Lower leg skin (tissue), 4 donors: ENCODE results near the gene CCDC146. TPM values are rescaled to one million over a fixed set of nuclear protein-coding genes. Genes with fewer than 3 reads are reported as not detected.
"Not testable (repeated sequence)": the region's sequence is repeated elsewhere in the genome, so short reads cannot be mapped to it uniquely, and the experiment has no call there.

Experiments
- DNase-seq, 2 donors: peaks; one replicate each; pipeline ENCODE4 v3.0.0-alpha.2; 2019; ENCODE audit warnings: low spot score in 2 of 2
- H3K4me3 ChIP-seq: fragments of 200-600 bp; sonication (generic); 2 replicates; pipeline ENCODE4 v1.5.1; 2017; ENCODE audit warnings: mild to moderate bottlenecking, low read depth; ENCODE audit not compliant: poor library complexity, severe bottlenecking
- POLR2A ChIP-seq, 2 donors: fragments of 450-650 bp; IDR thresholded peaks; one replicate each; pipeline ENCODE4 v1.6.1; 2016 to 2017; ENCODE audit warnings: antibody characterized with exemption in 2 of 2, mild to moderate bottlenecking in 1 of 2, moderate library complexity in 1 of 2
- WGBS, 2 donors: methylation state at CpG; one replicate each; pipeline ENCODE4 v1.1.5; 2018; 5-methylcytosine and 5-hydroxymethylcytosine counted together
- intact Hi-C: fragments of 100-400 bp; cut with DNase I; formaldehyde crosslinking; loops from one replicate; pipeline ENCODE4 v1.15.0; 2023; ENCODE audit warnings: low total_unique reads
- total RNA-seq, 4 donors: library from RNA; depleted of rRNA; stranded (reverse); fragments of >200 nt; gene quantifications; one replicate each; pipeline ENCODE4 v1.1.0, GENCODE V29; 2016
- TF ChIP-seq, protein P1 (sequence below), 3 donors: fragments of 450-650 bp; IDR thresholded peaks; one replicate each; pipeline ENCODE4 v1.5.1; 2016; ENCODE audit warnings: antibody characterized with exemption in 3 of 3, mild to moderate bottlenecking in 3 of 3, moderate library complexity in 2 of 3

Gene CCDC146
- total RNA-seq, 4 donors from 2014 or later = 15.4 to 27.8 (median 20.7) TPM

DNA sequence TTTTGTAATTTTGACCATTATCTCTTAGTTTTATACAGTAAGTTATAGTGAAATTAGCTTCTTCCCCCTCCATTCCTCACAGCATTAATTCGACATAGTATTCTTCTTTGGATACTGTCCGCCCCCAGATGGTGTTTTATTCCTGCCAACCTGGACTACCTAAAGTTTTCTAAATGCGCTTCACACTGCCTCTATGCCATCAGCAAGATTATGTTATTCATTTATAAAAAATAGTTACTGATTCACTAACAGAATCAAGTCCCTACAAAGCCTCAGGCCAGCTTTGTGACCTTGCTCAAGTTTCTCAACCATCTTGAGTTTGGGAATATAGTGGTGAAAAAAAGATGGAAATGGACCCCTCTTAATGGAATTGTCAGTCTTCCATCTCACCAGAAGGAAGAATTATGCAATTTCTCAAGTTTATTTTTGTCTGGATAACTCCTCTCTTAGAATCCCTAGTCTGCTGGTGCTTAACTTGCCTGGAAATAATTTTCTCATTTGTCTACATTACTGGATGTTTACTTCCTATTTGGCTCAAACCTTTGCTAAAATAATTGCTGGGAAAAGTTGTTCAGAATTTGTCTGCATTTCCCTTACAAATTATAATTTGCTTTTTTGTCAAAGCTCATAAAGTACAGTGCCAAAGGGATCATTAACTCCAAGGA lies 93.9 kb downstream of the CCDC146 start:
- TF ChIP-seq, protein P1, sequence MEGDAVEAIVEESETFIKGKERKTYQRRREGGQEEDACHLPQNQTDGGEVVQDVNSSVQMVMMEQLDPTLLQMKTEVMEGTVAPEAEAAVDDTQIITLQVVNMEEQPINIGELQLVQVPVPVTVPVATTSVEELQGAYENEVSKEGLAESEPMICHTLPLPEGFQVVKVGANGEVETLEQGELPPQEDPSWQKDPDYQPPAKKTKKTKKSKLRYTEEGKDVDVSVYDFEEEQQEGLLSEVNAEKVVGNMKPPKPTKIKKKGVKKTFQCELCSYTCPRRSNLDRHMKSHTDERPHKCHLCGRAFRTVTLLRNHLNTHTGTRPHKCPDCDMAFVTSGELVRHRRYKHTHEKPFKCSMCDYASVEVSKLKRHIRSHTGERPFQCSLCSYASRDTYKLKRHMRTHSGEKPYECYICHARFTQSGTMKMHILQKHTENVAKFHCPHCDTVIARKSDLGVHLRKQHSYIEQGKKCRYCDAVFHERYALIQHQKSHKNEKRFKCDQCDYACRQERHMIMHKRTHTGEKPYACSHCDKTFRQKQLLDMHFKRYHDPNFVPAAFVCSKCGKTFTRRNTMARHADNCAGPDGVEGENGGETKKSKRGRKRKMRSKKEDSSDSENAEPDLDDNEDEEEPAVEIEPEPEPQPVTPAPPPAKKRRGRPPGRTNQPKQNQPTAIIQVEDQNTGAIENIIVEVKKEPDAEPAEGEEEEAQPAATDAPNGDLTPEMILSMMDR (IDR thresholded peaks at IDR 0.05) = no peak
- TF ChIP-seq POLR2A (IDR thresholded peaks at IDR 0.05) = no peak
- no peak overlapping the region for H3K4me3 ChIP-seq
- intact Hi-C loops = no loop called here
- DNase-seq = no peak
- WGBS, 2 donors = 90 to 91% methylated on average over 3 of the region's 3 CpGs

DNA sequence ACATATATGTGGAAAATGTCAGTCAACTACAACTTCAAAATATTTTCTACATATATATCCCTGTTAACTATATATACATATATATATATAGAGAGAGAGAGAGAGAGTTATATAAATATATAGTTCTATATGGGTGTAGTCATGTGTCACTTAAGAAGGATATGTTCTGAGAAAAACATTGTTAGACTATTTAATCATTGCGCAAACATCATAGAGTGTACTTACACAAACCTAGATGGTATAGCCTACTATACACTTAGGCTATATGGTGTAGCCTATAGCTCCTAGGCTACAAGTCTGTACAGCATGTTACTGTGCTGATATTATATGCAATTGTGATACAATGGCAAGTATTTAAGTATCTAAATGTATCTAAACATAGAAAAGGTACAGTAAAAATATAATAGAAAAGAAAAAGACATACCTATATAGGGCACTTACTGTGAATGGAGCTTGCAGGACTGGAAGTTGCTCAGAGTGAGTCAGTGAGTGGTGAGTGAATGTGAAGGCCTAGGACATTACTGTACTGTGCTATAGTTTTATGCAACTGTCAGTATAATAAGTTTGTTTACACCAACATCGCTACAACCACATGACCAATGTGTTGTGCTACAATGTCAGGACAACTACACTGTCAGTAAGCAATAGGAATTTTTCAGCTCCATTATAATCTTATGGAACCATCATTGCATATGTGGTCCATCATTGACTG lies 95.2 kb downstream of the CCDC146 start:
- intact Hi-C loops = no loop called here
- no peak overlapping the region for H3K4me3 ChIP-seq
- 92 to 96% methylated on average over 2 of the region's 2 CpGs for WGBS, 2 donors
- DNase-seq = no peak
- TF ChIP-seq, protein P1 (IDR thresholded peaks at IDR 0.05) = no peak
- no peak for TF ChIP-seq POLR2A (IDR thresholded peaks at IDR 0.05)

DNA sequence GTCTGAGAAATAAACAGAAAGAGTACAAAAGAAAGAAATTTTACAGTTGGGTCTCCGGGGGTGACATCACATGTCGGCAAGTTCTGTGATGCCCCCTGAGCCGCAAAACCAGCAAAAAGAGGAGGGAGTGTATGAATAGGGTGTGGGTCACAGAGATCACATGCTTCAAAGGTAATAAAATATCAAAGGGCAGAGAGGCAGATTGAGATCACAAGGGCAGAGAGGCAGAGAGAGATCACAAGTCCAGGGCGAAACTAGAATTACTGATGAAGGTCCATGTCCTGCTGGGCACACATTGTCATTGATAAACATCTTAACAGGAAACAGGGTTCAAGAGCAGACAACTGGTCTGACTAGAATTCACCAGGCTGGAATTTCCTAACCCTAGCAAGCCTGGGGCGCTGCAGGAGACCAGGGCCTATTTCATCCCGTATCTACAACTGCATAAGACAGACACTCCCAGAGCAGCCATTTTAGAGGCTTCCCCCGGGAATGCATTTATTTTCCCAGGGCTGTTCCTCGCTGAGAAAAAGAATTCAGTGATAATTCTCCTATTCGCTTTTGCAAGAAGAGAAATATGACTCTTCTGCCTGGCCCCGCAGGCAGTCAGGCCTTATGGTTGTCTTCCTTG lies 97.4 kb downstream of the CCDC146 start:
- WGBS, 2 donors = 91 to 95% methylated on average over 10 of the region's 10 CpGs
- H3K4me3 ChIP-seq, intact Hi-C loops, DNase-seq: not testable (repeated sequence)

DNA sequence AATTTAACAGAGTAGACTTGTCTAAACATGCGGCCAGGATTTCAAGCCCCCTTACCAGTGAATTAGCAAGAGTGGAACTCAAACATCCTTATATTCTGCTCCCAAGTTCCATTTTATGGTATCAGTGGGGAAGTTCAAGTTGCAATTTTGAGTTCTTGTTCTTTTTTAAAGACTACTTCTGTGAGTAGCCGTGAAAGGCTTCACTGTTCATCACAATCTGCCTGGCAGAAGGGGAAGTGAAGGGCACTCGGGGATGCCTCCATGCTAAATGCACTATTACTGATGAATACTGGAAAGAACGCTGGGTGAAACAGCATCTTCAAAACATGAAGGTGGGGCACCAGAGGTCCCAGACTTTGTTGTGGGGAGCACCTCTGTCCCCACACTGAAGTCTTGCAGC lies 99.7 kb downstream of the CCDC146 start:
- DNase-seq = no peak
- intact Hi-C loops = no loop called here
- TF ChIP-seq POLR2A (IDR thresholded peaks at IDR 0.05) = no peak
- TF ChIP-seq, protein P1 (IDR thresholded peaks at IDR 0.05) = no peak
- WGBS, 2 donors = 84% methylated on average over 4 of the region's 4 CpGs
- no peak overlapping the region for H3K4me3 ChIP-seq

DNA sequence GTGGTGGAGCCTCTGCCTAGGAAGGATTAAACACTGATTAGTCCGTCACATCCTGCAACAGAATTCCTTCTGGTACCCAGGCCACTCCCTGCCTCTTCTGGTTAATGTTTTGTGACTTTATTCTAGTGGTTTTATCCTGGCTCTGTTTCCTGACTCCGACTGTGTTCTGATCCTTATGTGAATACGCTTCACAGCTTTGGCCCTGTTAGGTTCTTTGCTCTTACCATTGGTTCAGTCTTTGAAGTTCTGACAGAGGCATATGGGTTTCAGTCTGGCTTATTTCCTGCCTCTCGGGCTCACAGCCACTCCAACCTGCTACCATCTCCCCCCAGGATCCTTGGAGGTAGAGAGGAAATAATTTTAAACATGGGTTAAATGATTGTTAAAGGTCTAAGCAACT lies 100.4 kb downstream of the CCDC146 start:
- intact Hi-C loops = no loop called here

DNA sequence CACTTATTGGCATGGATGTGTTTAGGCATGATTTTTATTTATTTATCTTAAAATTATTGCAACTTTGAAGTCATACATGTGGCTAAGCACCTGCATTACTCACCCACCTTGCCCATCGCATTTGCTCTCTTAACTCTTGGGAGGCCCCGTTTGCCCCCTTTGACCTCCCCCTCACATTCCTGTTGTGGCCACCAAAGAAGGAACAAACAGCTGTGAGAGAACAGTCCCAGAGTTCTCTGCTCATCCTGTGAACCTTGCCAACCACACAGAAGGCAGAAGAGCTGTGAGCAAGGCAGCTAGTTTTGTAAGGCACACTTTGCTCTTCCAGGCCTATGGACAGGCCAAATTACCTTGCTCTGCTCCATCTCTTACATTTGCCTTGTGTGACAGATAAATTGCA lies 100.8 kb downstream of the CCDC146 start:
- no peak overlapping the region for H3K4me3 ChIP-seq
- DNase-seq = no peak
- TF ChIP-seq POLR2A (IDR thresholded peaks at IDR 0.05) = no peak
- TF ChIP-seq, protein P1 (IDR thresholded peaks at IDR 0.05) = no peak
- intact Hi-C loops = no loop called here
- 69 to 72% methylated on average over 2 of the region's 2 CpGs for WGBS, 2 donors

More for the DNA sequence above, 100.4 kb downstream of the CCDC146 start:
- WGBS, 2 donors = 93 to 94% methylated on average over 4 of the region's 4 CpGs
- H3K4me3 ChIP-seq = no peak overlapping the region
- TF ChIP-seq POLR2A (IDR thresholded peaks at IDR 0.05) = no peak
- TF ChIP-seq, protein P1 (IDR thresholded peaks at IDR 0.05) = no peak
- no peak for DNase-seq
